AG09319 (cell line): ENCODE measurements around the gene ATP6V0D1.

Experiments used
- DNase-seq: peaks from one replicate; pipeline ENCODE4 v3.0.0-alpha.2; 2010; ENCODE audit warnings: low read depth; ENCODE audit errors: extremely low read depth
- TF ChIP-seq, protein P1 (sequence below): IDR thresholded peaks from 2 replicates; pipeline ENCODE4 v1.5.1; 2011; ENCODE audit warnings: low read depth, mild to moderate bottlenecking, inconsistent platforms, low read length, moderate library complexity

ATP6V0D1 gene

DNA sequence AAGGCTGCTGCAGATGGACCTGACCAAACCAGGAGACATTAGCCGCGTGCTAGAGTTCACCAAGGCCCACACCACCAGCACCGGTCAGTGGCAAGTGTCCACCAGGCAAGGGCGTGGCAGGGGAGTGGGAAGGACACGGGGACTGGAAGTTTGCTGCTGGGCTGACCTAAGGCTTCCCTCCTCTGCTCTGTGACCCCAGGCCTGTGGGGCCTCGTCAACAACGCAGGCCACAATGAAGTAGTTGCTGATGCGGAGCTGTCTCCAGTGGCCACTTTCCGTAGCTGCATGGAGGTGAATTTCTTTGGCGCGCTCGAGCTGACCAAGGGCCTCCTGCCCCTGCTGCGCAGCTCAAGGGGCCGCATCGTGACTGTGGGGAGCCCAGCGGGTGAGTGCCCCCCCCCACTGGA, 45.2 kb downstream of the ATP6V0D1 start:
- no peak for DNase-seq
- TF ChIP-seq, protein P1, sequence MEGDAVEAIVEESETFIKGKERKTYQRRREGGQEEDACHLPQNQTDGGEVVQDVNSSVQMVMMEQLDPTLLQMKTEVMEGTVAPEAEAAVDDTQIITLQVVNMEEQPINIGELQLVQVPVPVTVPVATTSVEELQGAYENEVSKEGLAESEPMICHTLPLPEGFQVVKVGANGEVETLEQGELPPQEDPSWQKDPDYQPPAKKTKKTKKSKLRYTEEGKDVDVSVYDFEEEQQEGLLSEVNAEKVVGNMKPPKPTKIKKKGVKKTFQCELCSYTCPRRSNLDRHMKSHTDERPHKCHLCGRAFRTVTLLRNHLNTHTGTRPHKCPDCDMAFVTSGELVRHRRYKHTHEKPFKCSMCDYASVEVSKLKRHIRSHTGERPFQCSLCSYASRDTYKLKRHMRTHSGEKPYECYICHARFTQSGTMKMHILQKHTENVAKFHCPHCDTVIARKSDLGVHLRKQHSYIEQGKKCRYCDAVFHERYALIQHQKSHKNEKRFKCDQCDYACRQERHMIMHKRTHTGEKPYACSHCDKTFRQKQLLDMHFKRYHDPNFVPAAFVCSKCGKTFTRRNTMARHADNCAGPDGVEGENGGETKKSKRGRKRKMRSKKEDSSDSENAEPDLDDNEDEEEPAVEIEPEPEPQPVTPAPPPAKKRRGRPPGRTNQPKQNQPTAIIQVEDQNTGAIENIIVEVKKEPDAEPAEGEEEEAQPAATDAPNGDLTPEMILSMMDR = no peak

DNA sequence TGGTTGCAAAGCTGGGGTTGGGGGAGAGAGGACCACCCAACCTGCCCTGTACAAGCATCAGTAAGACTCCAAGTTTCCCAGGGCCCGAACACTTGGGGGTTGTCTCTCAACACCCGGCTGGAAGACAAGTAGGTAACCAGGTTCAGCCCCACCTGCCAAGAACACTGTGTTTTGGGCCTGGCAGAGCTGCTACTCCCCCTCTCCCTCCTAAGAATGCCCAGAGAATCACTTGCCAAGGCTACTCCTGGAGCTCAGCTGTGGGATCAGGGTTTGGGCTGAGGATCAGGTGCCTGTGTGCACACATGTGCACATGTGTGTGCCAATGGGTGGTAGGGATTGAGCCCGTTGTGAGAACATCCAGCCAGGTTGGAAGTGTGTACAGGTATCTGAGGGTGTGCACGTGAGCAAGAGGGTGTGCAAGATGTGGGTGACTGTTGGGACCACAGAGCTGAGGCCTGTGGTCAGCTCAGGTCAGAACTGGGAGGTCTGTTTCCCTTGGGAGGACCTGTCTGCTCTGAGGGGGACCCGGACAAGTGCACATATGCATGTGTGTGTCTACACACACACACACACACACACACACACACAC, 47.7 kb downstream of the ATP6V0D1 start:
- no peak for DNase-seq
- TF ChIP-seq, protein P1 = no peak

DNA sequence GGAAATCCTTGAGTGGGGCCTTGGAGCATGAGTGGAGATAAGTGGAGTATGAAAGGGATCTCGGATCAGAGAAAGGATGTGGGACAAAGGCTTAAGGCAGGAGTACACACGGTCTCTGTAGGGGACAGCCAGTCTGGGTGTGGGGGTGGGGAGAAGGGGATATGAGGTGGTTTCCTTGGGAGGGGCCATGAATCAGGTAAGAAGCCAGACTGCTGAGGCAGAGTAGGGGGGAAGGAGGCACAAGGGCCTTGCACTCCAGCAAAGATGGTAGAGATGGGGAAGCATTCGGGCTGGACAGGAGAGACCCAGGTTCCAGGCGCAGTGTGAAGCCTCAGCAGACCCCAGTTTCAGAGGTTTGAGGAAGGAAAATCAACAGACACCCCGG, 48.5 kb downstream of the ATP6V0D1 start:
- DNase-seq = no peak
- TF ChIP-seq, protein P1 = no peak

DNA sequence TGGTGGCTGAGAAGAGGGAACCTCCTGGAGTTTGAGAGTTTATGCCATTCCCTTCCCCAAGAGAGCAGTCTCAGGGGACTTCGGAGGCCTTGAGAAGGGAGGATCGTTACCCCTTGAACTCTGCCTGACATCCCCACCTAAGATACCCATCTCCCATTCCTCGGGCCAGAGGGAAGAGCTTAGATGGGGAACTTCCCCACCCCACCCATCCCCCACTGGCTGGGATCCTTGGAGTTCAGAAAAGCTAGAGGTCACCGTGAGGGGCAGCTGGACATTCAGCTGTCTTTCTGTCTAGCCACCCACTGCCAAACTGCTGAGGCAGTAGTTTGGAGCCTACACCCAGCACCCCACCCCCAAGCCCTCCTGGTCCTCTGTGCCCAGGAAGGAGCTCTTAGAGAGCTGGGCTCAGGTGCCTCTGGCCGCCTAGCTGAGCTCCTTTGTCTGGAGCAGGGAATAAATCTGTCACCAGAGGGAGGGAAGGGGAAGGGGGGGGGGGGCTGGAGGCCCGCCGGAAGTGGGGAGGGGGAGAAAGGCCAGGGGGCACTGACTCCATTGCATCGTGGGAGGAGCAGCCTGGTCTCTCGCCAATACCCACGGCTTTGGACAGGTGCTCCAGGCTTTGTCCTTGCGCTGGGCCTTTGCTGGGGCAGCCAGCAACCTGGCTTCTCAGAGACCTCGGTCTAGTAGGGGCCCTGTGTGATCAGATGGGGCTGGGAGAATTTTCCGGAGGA, 49.0 kb downstream of the ATP6V0D1 start:
- no peak for DNase-seq
- TF ChIP-seq, protein P1 = no peak

DNA sequence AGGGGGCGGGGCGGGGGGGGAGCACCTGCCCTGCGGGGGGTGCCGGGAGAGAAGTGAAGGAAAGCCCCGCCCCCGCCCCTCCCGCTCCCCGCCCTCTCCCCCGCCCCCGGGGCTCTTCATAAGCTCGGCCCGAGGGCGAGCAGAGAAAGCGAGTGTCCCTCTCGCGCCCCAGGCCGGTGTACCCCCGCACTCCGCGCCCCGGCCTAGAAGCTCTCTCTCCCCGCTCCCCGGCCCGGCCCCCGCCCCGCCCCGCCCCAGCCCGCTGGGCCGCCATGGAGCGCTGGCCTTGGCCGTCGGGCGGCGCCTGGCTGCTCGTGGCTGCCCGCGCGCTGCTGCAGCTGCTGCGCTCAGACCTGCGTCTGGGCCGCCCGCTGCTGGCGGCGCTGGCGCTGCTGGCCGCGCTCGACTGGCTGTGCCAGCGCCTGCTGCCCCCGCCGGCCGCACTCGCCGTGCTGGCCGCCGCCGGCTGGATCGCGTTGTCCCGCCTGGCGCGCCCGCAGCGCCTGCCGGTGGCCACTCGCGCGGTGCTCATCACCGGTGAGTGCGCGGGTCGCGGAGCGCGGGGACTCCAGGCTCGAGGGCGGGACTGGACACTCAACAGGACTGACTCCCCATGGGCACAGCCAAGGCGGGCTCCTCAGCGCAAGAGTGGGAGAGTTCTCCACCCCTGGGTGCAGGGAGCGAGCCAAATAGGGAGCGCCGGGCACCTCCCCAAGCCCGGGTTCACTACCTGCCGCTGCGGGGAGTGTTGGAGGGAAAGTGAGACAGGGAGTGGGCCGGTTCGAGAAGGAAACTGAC, 49.8 kb downstream of the ATP6V0D1 start, which contains the start of gene HSD11B2:
TSS of gene HSD11B2 (plus strand) at position 145 of the 798 bp plus-strand sequence. CDS start at position 273, 128 bp downstream.
- TF ChIP-seq, protein P1 = no peak
- no peak for DNase-seq

DNA sequence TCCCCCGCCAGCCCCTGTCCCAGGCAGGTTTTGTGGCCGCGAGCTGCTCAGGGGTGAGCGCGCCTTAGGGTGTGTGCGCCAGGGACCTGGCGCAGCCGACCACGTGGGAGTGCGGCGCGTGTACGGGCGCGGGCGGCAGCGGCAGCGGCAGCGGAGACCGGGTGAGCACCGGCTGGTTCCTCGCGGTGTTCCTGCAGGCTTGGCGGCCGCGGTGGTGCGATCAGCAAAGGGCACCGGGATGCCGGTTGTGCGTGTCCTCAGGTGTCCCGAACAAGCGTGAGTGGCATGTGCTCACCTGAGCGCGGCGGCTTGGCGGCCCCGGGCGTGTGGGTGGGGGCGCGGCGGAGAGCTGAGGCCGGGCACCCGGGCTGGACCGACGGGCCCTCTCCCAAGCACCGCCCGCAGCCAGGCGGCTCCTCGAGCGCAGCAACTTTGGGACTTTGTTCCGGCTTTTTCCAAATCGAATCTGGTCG, 50.4 kb downstream of the ATP6V0D1 start:
- no peak for DNase-seq
- TF ChIP-seq, protein P1 = no peak
